Heart right ventricle (tissue), 16 donors: ENCODE results near the gene SARDH. TPM values are rescaled to one million over a fixed set of nuclear protein-coding genes. Genes with fewer than 3 reads are reported as not detected.

ENCODE experiments used
- ATAC-seq, 8 donors: fragments of 200-7000 bp; cut with Tn5 transposase; one replicate each; pipeline ENCODE4 v1.9.1; 2020; ENCODE audit warnings: mild to moderate bottlenecking in 8 of 8, moderate library complexity in 8 of 8, moderate number of reproducible peaks in 1 of 8
- DNase-seq, 2 donors: peaks; one replicate each; pipeline ENCODE4 v3.0.0-alpha.2; 2020
- H3K27ac ChIP-seq, 10 donors: fragments of 200-600 bp; sonication (generic) in 2 of 10; one replicate each; pipeline versions ENCODE4 v1.5.0 to v1.8.0; 2020 to 2022; ENCODE audit warnings: mild to moderate bottlenecking in 3 of 10
- H3K27me3 ChIP-seq, 7 donors: fragments of 200-600 bp; one replicate each; pipeline ENCODE4 v1.8.0; 2021 to 2022; ENCODE audit warnings: mild to moderate bottlenecking in 2 of 7
- H3K36me3 ChIP-seq, 9 donors: fragments of 200-600 bp; sonication (generic) in 1 of 9; one replicate each; pipeline versions ENCODE4 v1.5.0 to v1.8.0; 2020 to 2022; ENCODE audit warnings: mild to moderate bottlenecking in 2 of 9
- H3K4me1 ChIP-seq, 9 donors: fragments of 200-600 bp; sonication (generic) in 1 of 9; one replicate each; pipeline versions ENCODE4 v1.5.0 to v1.8.0; 2020 to 2022; ENCODE audit warnings: mild to moderate bottlenecking in 4 of 9
- H3K4me3 ChIP-seq, 10 donors: fragments of 200-600 bp; sonication (generic) in 2 of 10; one replicate each; pipeline versions ENCODE4 v1.5.0 to v1.8.0; 2020 to 2022; ENCODE audit warnings: mild to moderate bottlenecking in 7 of 10, moderate library complexity in 2 of 10
- H3K9me3 ChIP-seq, 11 donors: fragments of 200-600 bp in 10 of 11; sonication (generic) in 2 of 11; one replicate each; pipeline versions ENCODE4 v1.5.0 to v1.8.0; 2013 to 2022; ENCODE audit warnings: mild to moderate bottlenecking in 2 of 11, control low read depth in 1 of 11, moderate library complexity in 1 of 11
- CTCF ChIP-seq, 9 donors: fragments of 200-600 bp; sonication (generic) in 2 of 9; IDR thresholded peaks; one replicate each; pipeline versions ENCODE4 v1.5.0 to v1.8.0; 2021 to 2022; ENCODE audit warnings: antibody characterized with exemption in 9 of 9, mild to moderate bottlenecking in 5 of 9, moderate library complexity in 1 of 9
- WGBS, 2 donors: extraction: QIAGEN DNeasy Blood & Tissue Kit; methylation state at CpG; one replicate each; pipeline ENCODE4 v1.1.7; 2013; ENCODE audit warnings: inconsistent platforms in 1 of 2; 5-methylcytosine and 5-hydroxymethylcytosine counted together
- intact Hi-C, 10 donors: fragments of 100-400 bp; cut with DNase I; formaldehyde crosslinking; loops; one replicate each; pipeline versions ENCODE4 v1.11.1 to v1.14.2; 2022
- polyA plus RNA-seq, 2 donors: library from polyadenylated mRNA; stranded (reverse); fragments of 200-250 nt; gene quantifications; one replicate each; pipeline ENCODE4 v1.2.3, GENCODE V29; 2013
- total RNA-seq, 10 donors: library from RNA; stranded (reverse); fragmentation: NEBNext Ultra II Directional in 3 of 10; extraction: Animal tissue kit (Norgen Biotek cat#: 25700) in 3 of 10; gene quantifications; one replicate each; pipeline versions ENCODE4 v1.2.1 to v1.2.4, GENCODE V29; 2021 to 2023
- donor health status: Arrhythmogenic right ventricular cardiomyopathy.
- donor health status: ischemic (EF 13 %, LVEDD 7.1; RV severe dilation, severe dysfunction).
- donor health status: healthy with polysubstance abuse.
- donor health status: DM: no; HTN: yes; CAD: no.
- donor health status: DM: no; HTN: no; CAD: no.
- donor health status: ischemic (EF 25% LVEDD 6.9; RV normal size, moderate dysfunction).
- donor health status: ischemic (EF 25% LVEDD 5.7; RV mildly dilated, moderate dysfunction).
- donor health status: healthy.
- donor health status: DM: yes; HTN: yes; CAD: no.
- donor health status: Ischemic cardiomyopathy.
- donor health status: ischemic (EF 35%, LVEDD 5.7; RV mildly dilated, moderate dysfunction).
- donor health status: nonischemic (EF 11% LVEDD 7.7; RV severe dilation, severe dysfunction).
- donor health status: DM: yes; HTN: yes; CAD: no.
- donor health status: PGD.
- donor health status: ischemic (EF 29% LVEDD 5.4; RV normal size, mild dysfunction).
- donor health status: nonischemic (EF 23%, LVEDD 6.1; RV moderate dilation, normal function).

SARDH gene
- total and polyA plus RNA-seq, 12 donors = 0.28 to 1.8 (median 0.53) TPM

- Histone ChIP-seq H3K27me3 (peaks cover 0 to 44% (median 6%) of the 10 kb centered on the region in 7 donors), H3K4me1 (peaks cover 0 to under 1% (median 0%) of the 10 kb centered on the region in 9 donors), H3K4me3 (no peak overlapping the region), H3K36me3 (no peaks in the 10 kb centered on the region), H3K9me3 (no peaks in the 10 kb centered on the region), H3K27ac (no peak overlapping the region)
- no peak for DNase-seq
- intact Hi-C loops = no loop called here
- no peak for TF ChIP-seq CTCF (IDR thresholded peaks at IDR 0.05)
- ATAC-seq = no peak
- 87 to 89% methylated on average over 8 of the region's 8 CpGs for WGBS, 2 donors
Observed at GRCh38 chr9:133639613-133640012, 98.5 kb downstream of the SARDH start.

- ATAC-seq (no peak), DNase-seq (no peak)
- H3K27ac ChIP-seq = no peak overlapping the region
- H3K9me3 ChIP-seq = no peaks in the 10 kb centered on the region
- no peak overlapping the region for H3K4me3 ChIP-seq
- no peaks in the 10 kb centered on the region for H3K36me3 ChIP-seq
- H3K27me3 ChIP-seq = peaks cover 0 to 45% (median 5%) of the 10 kb centered on the region in 7 donors
- WGBS, 2 donors = 74 to 80% methylated on average over 8 of the region's 8 CpGs
- intact Hi-C loops = no loop called here
- no peak for TF ChIP-seq CTCF (IDR thresholded peaks at IDR 0.05)
- H3K4me1 ChIP-seq = peaks cover 0 to 9% (median 0%) of the 10 kb centered on the region in 9 donors
Observed at GRCh38 chr9:133638711-133639110, 99.4 kb downstream of the SARDH start.

- WGBS, 2 donors = 59 to 70% methylated on average over 8 of the region's 8 CpGs
- TF ChIP-seq CTCF (IDR thresholded peaks at IDR 0.05) = no peak
- H3K27me3 ChIP-seq = peaks cover 0 to 48% (median 4%) of the 10 kb centered on the region in 7 donors
- no peak for ATAC-seq
- no peaks in the 10 kb centered on the region for H3K9me3 ChIP-seq
- DNase-seq = no peak
- H3K27ac ChIP-seq = no peak overlapping the region
- no peaks in the 10 kb centered on the region for H3K36me3 ChIP-seq
- H3K4me1 ChIP-seq = peaks cover 0 to 10% (median 0%) of the 10 kb centered on the region in 9 donors
- H3K4me3 ChIP-seq = no peak overlapping the region
- intact Hi-C loops = no loop called here
Observed at GRCh38 chr9:133638076-133638475, 100.1 kb downstream of the SARDH start.

- Histone ChIP-seq H3K9me3 (no peaks in the 10 kb centered on the region), H3K36me3 (no peaks in the 10 kb centered on the region), H3K4me1 (peaks cover 0 to 10% (median 0%) of the 10 kb centered on the region in 9 donors), H3K27me3 (peaks cover 0 to 50% (median 4%) of the 10 kb centered on the region in 7 donors), H3K27ac (no peak overlapping the region), H3K4me3 (no peak overlapping the region)
- 64 to 78% methylated on average over 12 of the region's 12 CpGs for WGBS, 2 donors
- no peak for TF ChIP-seq CTCF (IDR thresholded peaks at IDR 0.05)
- DNase-seq (no peak), ATAC-seq (no peak)
- intact Hi-C loops = no loop called here
Observed at GRCh38 chr9:133637451-133638055, 100.6 kb downstream of the SARDH start.
